H1 (cell line): ENCODE results near the gene SVIL. TPM values are rescaled to one million over a fixed set of nuclear protein-coding genes. Genes with fewer than 3 reads are reported as not detected.
A peak's percentile ranks its signal among the peaks of the same experiment; 100 is the strongest.

Experiments
- CTCF ChIA-PET: fragments of 300-600 bp; sonication (Branson Sonifier 250); formaldehyde crosslinking; loops from one replicate; lab custom pipeline; 2021; ENCODE audit not compliant: partially characterized antibody; lab: Charles Lee
- POLR2A ChIA-PET: fragments of 300-600 bp; sonication (Branson Sonifier 250); formaldehyde crosslinking; loops from one replicate; lab custom pipeline; 2021; ENCODE audit warnings: inconsistent platforms; ENCODE audit not compliant: partially characterized antibody; lab: Charles Lee
- DNase-seq, 2 experiments: peaks; one replicate each; pipeline versions ENCODE4 v3.0.0 to v3.0.0-alpha.2; 2010 to 2022; ENCODE audit warnings: low spot score in 2 of 2, low read depth in 1 of 2, mixed read lengths in 1 of 2
- FAIRE-seq: peaks from 2 replicates; lab custom pipeline; 2011; peaks lifted over from hg19 to GRCh38; lab: Jason Lieb, UNC
- H2AFZ ChIP-seq: 2 replicates; pipeline ENCODE4 v1.8.1; 2012; ENCODE audit warnings: low read length, inconsistent platforms
- H2AK5ac ChIP-seq: 2 replicates; pipeline ENCODE4 v1.6.1; 2013; ENCODE audit warnings: low read depth, low read length
- H2BK120ac ChIP-seq: replicated peaks from 2 replicates; pipeline ENCODE3; 2013; ENCODE audit warnings: low read depth, low read length, inconsistent platforms
- H2BK12ac ChIP-seq: 2 replicates; pipeline ENCODE4 v1.6.1; 2013; ENCODE audit warnings: low read depth, low read length
- H2BK15ac ChIP-seq: 2 replicates; pipeline ENCODE4 v1.6.1; 2013; ENCODE audit warnings: low read length
- H2BK20ac ChIP-seq: 2 replicates; pipeline ENCODE4 v1.6.1; 2013; ENCODE audit warnings: low read length
- H2BK5ac ChIP-seq: 2 replicates; pipeline ENCODE4 v1.6.1; 2013; ENCODE audit warnings: low read depth, low read length
- H3K14ac ChIP-seq: 2 replicates; pipeline ENCODE4 v1.6.1; 2013; ENCODE audit warnings: inconsistent platforms; ENCODE audit not compliant: insufficient read length
- H3K18ac ChIP-seq: 2 replicates; pipeline ENCODE4 v1.6.1; 2013; ENCODE audit warnings: low read length; ENCODE audit errors: extremely low read depth
- H3K23ac ChIP-seq: 2 replicates; pipeline ENCODE4 v1.6.1; 2013; ENCODE audit warnings: inconsistent platforms; ENCODE audit not compliant: insufficient read length
- H3K23me2 ChIP-seq: 2 replicates; pipeline ENCODE4 v1.6.1; 2013; ENCODE audit warnings: low read depth, low read length
- H3K27ac ChIP-seq: 2 replicates; pipeline ENCODE4 v1.6.1; 2011; ENCODE audit warnings: low read depth, low read length, inconsistent platforms
- H3K27me3 ChIP-seq, 4 experiments: replicated peaks in 1 of 4; 1 replicate in 1 of 4; 2 replicates in 3 of 4; pipeline versions ENCODE4 v1.6.1 to v1.8.1; 2011 to 2013; ENCODE audit warnings: low read length in 3 of 4, mild to moderate bottlenecking in 3 of 4, inconsistent platforms in 2 of 4, mixed read lengths in 2 of 4, moderate library complexity in 1 of 4; ENCODE audit not compliant: control insufficient read depth in 3 of 4, insufficient read depth in 3 of 4; ENCODE audit errors: extremely low read depth in 1 of 4
- H3K36me3 ChIP-seq, 4 experiments: 2 replicates each; pipeline versions ENCODE4 v1.6.1 to v1.8.1; 2011 to 2013; ENCODE audit warnings: mild to moderate bottlenecking in 4 of 4, low read length in 3 of 4, moderate library complexity in 2 of 4, control low read depth in 1 of 4, inconsistent platforms in 1 of 4; ENCODE audit not compliant: insufficient read depth in 4 of 4, control insufficient read depth in 2 of 4
- H3K4ac ChIP-seq: replicated peaks from 2 replicates; pipeline ENCODE3; 2013; ENCODE audit warnings: low read length, low read depth, mixed read lengths, inconsistent platforms; ENCODE audit not compliant: insufficient read length
- H3K4me1 ChIP-seq, 4 experiments: replicated peaks in 1 of 4; 1 replicate in 1 of 4; 2 replicates in 3 of 4; pipeline versions ENCODE4 v1.6.1 to v1.8.1; 2011 to 2013; ENCODE audit warnings: low read length in 3 of 4, inconsistent platforms in 2 of 4, mixed read lengths in 1 of 4; ENCODE audit not compliant: insufficient read depth in 4 of 4, control insufficient read depth in 3 of 4
- H3K4me2 ChIP-seq, 2 experiments: 2 replicates each; pipeline versions ENCODE4 v1.6.1 to v1.8.1; 2011 to 2013; ENCODE audit warnings: low read depth in 2 of 2, low read length in 2 of 2, control low read depth in 1 of 2, inconsistent platforms in 1 of 2, mild to moderate bottlenecking in 1 of 2; ENCODE audit not compliant: insufficient read depth in 1 of 2
- H3K4me3 ChIP-seq, 4 experiments: fragments of 200-600, 300-600 bp in 1 of 4; sonication (generic), shearing (Covaris generic), sonication (Bioruptor Twin) in 1 of 4; 2 replicates each; pipeline versions ENCODE4 v1.5.1 to v1.8.1; 2011 to 2016; ENCODE audit warnings: low read length in 4 of 4, low read depth in 3 of 4, control low read depth in 2 of 4, inconsistent platforms in 2 of 4, mild to moderate bottlenecking in 2 of 4, mixed read lengths in 1 of 4, moderate library complexity in 1 of 4; ENCODE audit not compliant: insufficient read depth in 2 of 4; ENCODE audit errors: extremely low read depth in 1 of 4
- H3K56ac ChIP-seq: replicated peaks from 2 replicates; pipeline ENCODE3; 2013; ENCODE audit warnings: low read depth, mild to moderate bottlenecking, mixed read lengths, low read length, inconsistent platforms; ENCODE audit not compliant: insufficient read length
- H3K79me1 ChIP-seq: 2 replicates; pipeline ENCODE4 v1.6.1; 2013; ENCODE audit warnings: low read depth, low read length, control low read depth
- H3K79me2 ChIP-seq, 2 experiments: 2 replicates each; pipeline versions ENCODE4 v1.6.1 to v1.8.1; 2012 to 2013; ENCODE audit warnings: low read length in 2 of 2, mild to moderate bottlenecking in 2 of 2, inconsistent platforms in 1 of 2; ENCODE audit not compliant: insufficient read depth in 2 of 2, control insufficient read depth in 1 of 2
- H3K9ac ChIP-seq, 4 experiments: replicated peaks in 1 of 4; 1 replicate in 1 of 4; 2 replicates in 3 of 4; pipeline versions ENCODE4 v1.6.1 to v1.8.1; 2011 to 2013; ENCODE audit warnings: low read depth in 3 of 4, low read length in 3 of 4, control low read depth in 2 of 4, mild to moderate bottlenecking in 2 of 4, moderate library complexity in 2 of 4, inconsistent platforms in 1 of 4; ENCODE audit errors: extremely low read depth in 1 of 4
- H3K9me3 ChIP-seq, 2 experiments: 2 replicates each; pipeline versions ENCODE4 v1.6.1 to v1.8.1; 2012 to 2013; ENCODE audit warnings: mild to moderate bottlenecking in 2 of 2, moderate library complexity in 2 of 2, control low read depth in 1 of 2, inconsistent platforms in 1 of 2, low read depth in 1 of 2, low read length in 1 of 2, mixed read lengths in 1 of 2; ENCODE audit not compliant: insufficient read depth in 2 of 2
- H4K20me1 ChIP-seq, 2 experiments: replicated peaks in 1 of 2; 2 replicates each; pipeline versions ENCODE3 to v1.8.1; 2011 to 2013; ENCODE audit warnings: inconsistent platforms in 2 of 2, low read length in 2 of 2, mild to moderate bottlenecking in 1 of 2; ENCODE audit not compliant: insufficient read depth in 2 of 2, control insufficient read depth in 1 of 2
- H4K5ac ChIP-seq: 2 replicates; pipeline ENCODE4 v1.6.1; 2013; ENCODE audit warnings: low read length, low read depth, mixed read lengths, inconsistent platforms; ENCODE audit not compliant: insufficient read length
- H4K8ac ChIP-seq: 2 replicates; pipeline ENCODE4 v1.8.0; 2013; ENCODE audit warnings: mild to moderate bottlenecking, moderate library complexity, low read length, inconsistent platforms; ENCODE audit not compliant: insufficient read depth; ENCODE audit errors: extremely low read depth
- H4K91ac ChIP-seq: replicated peaks from 2 replicates; pipeline ENCODE3; 2013; ENCODE audit warnings: low read length, mixed read lengths, inconsistent platforms; ENCODE audit not compliant: insufficient read length
- EGR1 ChIP-seq: IDR thresholded peaks from 2 replicates; pipeline ENCODE4 v1.6.1; 2011; ENCODE audit warnings: low read depth, low read length, borderline replicate concordance
- JUN ChIP-seq: IDR thresholded peaks from 2 replicates; pipeline ENCODE4 v1.6.1; 2011; ENCODE audit warnings: low read depth, mild to moderate bottlenecking, improper control_type of control experiment, low read length
- KDM4A ChIP-seq: IDR thresholded peaks from one replicate; pipeline ENCODE4 v1.7.1; 2012; ENCODE audit warnings: low read depth, mild to moderate bottlenecking, moderate library complexity, low read length, inconsistent platforms; ENCODE audit not compliant: severe bottlenecking
- RBBP5 ChIP-seq: IDR thresholded peaks from 2 replicates; pipeline ENCODE4 v1.7.1; 2012; ENCODE audit warnings: low read depth, mild to moderate bottlenecking, inconsistent platforms, low read length, moderate library complexity, borderline replicate concordance
- SIN3A ChIP-seq, 2 experiments: IDR thresholded peaks in 1 of 2; conservative IDR thresholded peaks in 1 of 2; 2 replicates each; pipeline ENCODE4 v1.6.1; 2011 to 2012; ENCODE audit warnings: low read length in 2 of 2, improper control_type of control experiment in 1 of 2, low read depth in 1 of 2, mild to moderate bottlenecking in 1 of 2
- SIRT6 ChIP-seq: IDR thresholded peaks from one replicate; pipeline ENCODE4 v1.7.1; 2012; ENCODE audit warnings: low read length, inconsistent platforms
- TAF7 ChIP-seq: optimal IDR thresholded peaks from 2 replicates; pipeline ENCODE3; 2011; ENCODE audit warnings: low read depth, mild to moderate bottlenecking, inconsistent platforms, low read length, moderate library complexity, borderline replicate concordance
- WGBS, 2 experiments: shearing (Covaris generic) in 1 of 2; methylation state at CpG; one replicate each; pipeline versions ENCODE4 v1.1.6 to v1.1.7; 2013 to 2015; ENCODE audit warnings: low lambda C conversion rate in 2 of 2, mixed read lengths in 2 of 2, inconsistent platforms in 1 of 2, low coverage in 1 of 2, missing lambda C conversion rate in 1 of 2; ENCODE audit not compliant: insufficient replicate concordance in 2 of 2, insufficient coverage in 1 of 2, insufficient read length in 1 of 2; ENCODE audit errors: extremely low coverage in 1 of 2, missing lambda C conversion rate in 1 of 2; 5-methylcytosine and 5-hydroxymethylcytosine counted together
- polyA plus RNA-seq, 7 experiments: library from polyadenylated mRNA; depleted of rRNA in 3 of 7; stranded (reverse) in 5 of 7; unstranded in 2 of 7; fragments of >200 nt in 5 of 7; fragments of 200-250 nt in 2 of 7; gene quantifications; 1 replicate in 5 of 7; 2 replicates in 1 of 7; 4 replicates in 1 of 7; pipeline versions ENCODE4 v1.2.1 to v1.2.3, GENCODE V29; 2011 to 2013; ENCODE audit warnings: missing spikeins in 2 of 7, mixed read lengths in 2 of 7
- total RNA-seq: library from RNA; stranded (reverse); fragmentation: NEBNext Ultra II Directional; extraction: Animal tissue kit (Norgen Biotek cat#: 25700); gene quantifications from 2 replicates; pipeline ENCODE4 v1.2.1, GENCODE V29; 2021

The SVIL gene
- total and polyA plus RNA-seq, 2 of the 8 experiments (the other 6 are each of a cell fraction or from before 2014, with no cell fraction given), result 4.7 to 15.4 TPM

GRCh38 chr10:29591651-29591968, 43.2 kb downstream of the SVIL start:
- H3K18ac ChIP-seq, result no peak overlapping the region

More at GRCh38 chr10:29591651-29591968, 43.2 kb downstream of the SVIL start:
- ChIA-PET CTCF (interaction anchor here (0.6 to 2.7 kb wide), 30 partner anchors 8 to 144 kb away, joined by 3 to 13 read pairs (median 4); no protein-coding TSS in a partner anchor), POLR2A (no interaction called here)
- no peak overlapping the region for H4K91ac ChIP-seq
- H3K14ac ChIP-seq, result no peak overlapping the region
- H3K23ac ChIP-seq, result no peak overlapping the region
- H3K9ac ChIP-seq, result no peak overlapping the region
- no peak overlapping the region for H4K5ac ChIP-seq
- H2BK12ac ChIP-seq, result no peak overlapping the region
- H2BK15ac ChIP-seq, result no peak overlapping the region
- H3K27me3 ChIP-seq, result no peaks in the 10 kb centered on the region
- WGBS, 2 experiments, result 87% methylated on average over 4 of the region's 4 CpGs; no CpG with 5 or more reads in 1 of the 2 experiments
- H2BK120ac ChIP-seq, result no peak overlapping the region
- peaks cover 9 to 19% (median 16%) of the 10 kb centered on the region in 4 experiments for H3K4me1 ChIP-seq
- H3K56ac ChIP-seq, result no peak overlapping the region
- no peak overlapping the region for H2AFZ ChIP-seq
- peak overlapping the region; percentile 41; the same call in 1 of the 2 replicates for H2AK5ac ChIP-seq
- no peaks in the 10 kb centered on the region for H3K9me3 ChIP-seq
- H3K36me3 ChIP-seq, result no peaks in the 10 kb centered on the region
- FAIRE-seq (no peak), DNase-seq (no peak)
- H3K4me3 ChIP-seq, result no peak overlapping the region
- no peak overlapping the region for H3K27ac ChIP-seq
- H3K79me2 ChIP-seq, result no peaks in the 10 kb centered on the region
- H2BK20ac ChIP-seq, result no peak overlapping the region
- H4K20me1 ChIP-seq, result no peaks in the 10 kb centered on the region
- H2BK5ac ChIP-seq, result no peak overlapping the region
- H3K79me1 ChIP-seq, result no peaks in the 10 kb centered on the region
- TF ChIP-seq TAF7, result no peak
- no peak for TF ChIP-seq JUN
- no peak for TF ChIP-seq SIN3A (conservative IDR thresholded peaks at IDR 0.05 in 1 of 2, IDR thresholded peaks at IDR 0.05 in 1 of 2; ENCODE audit: low read depth in 1 of 2, low read length in 2 of 2)
- TF ChIP-seq KDM4A, result no peak
- no peak for TF ChIP-seq EGR1
- TF ChIP-seq RBBP5, result no peak
- TF ChIP-seq SIRT6, result no peak
- no peak overlapping the region for H3K4me2 ChIP-seq
- no peak overlapping the region for H4K8ac ChIP-seq
- H3K4ac ChIP-seq, result no peak overlapping the region
- no peaks in the 10 kb centered on the region for H3K23me2 ChIP-seq
